ENCODE data around the gene GABRB1.

Gene GABRB1

DNA sequence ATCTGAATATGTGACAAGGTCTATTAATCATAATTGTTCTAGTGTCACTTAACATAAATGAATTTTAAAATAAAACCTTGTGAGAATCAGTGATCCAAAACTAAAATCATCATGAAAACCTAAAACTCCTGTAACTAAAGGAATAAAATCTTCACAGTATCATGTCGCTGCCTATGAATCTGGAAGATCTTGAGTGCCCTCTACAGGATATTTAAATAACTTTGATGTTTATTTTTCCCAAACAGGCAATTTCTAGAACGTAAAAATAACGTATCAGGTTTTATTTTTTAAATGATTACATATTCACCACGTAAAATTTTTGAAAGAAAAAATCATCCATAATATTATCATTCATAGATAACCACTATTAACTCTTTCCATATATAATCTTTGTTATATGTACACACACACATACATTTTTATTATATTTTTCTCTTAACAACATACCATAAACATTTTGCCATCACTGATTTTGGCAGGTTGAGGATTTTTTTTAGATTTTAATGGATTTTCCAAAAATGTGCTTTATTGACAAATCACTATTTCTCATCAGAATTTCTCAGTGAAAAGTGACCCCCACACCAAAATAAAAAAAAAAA is 352.6 kb downstream of the GABRB1 start:
- Histone ChIP-seq H3K36me3 (ENCODE audit: control insufficient read depth, insufficient read depth, low read length) (no peaks in the 10 kb centered on the region), H3K27ac (ENCODE audit: insufficient read depth, low read length, poor library complexity, severe bottlenecking) (no peak overlapping the region), H3K4me1 (ENCODE audit: control insufficient read depth, insufficient read depth, low read length, poor library complexity, severe bottlenecking) (no peaks in the 10 kb centered on the region), H3K9me3 (ENCODE audit: control insufficient read depth, low read length) (no peaks in the 10 kb centered on the region), H3K4me3 (ENCODE audit: insufficient read depth, low read depth, low read length, poor library complexity, severe bottlenecking) (no peak overlapping the region), H3K27me3 (replicated peaks; ENCODE audit: control insufficient read depth, insufficient read depth, low read length, poor library complexity, severe bottlenecking) (no peaks in the 10 kb centered on the region)
- no peak for DNase-seq

- no peak overlapping the region for H3K4me3 ChIP-seq (ENCODE audit: insufficient read depth, low read depth, low read length, poor library complexity, severe bottlenecking)
- no peaks in the 10 kb centered on the region for H3K27me3 ChIP-seq (replicated peaks; ENCODE audit: control insufficient read depth, insufficient read depth, low read length, poor library complexity, severe bottlenecking)
- no peak for DNase-seq
- no peaks in the 10 kb centered on the region for H3K9me3 ChIP-seq (ENCODE audit: control insufficient read depth, low read length)
- no peaks in the 10 kb centered on the region for H3K4me1 ChIP-seq (ENCODE audit: control insufficient read depth, insufficient read depth, low read length, poor library complexity, severe bottlenecking)
- no peaks in the 10 kb centered on the region for H3K36me3 ChIP-seq (ENCODE audit: control insufficient read depth, insufficient read depth, low read length)
- no peak overlapping the region for H3K27ac ChIP-seq (ENCODE audit: insufficient read depth, low read length, poor library complexity, severe bottlenecking)
Measured at GRCh38 chr4:47386146-47386545, 354.8 kb downstream of the GABRB1 start.

DNA sequence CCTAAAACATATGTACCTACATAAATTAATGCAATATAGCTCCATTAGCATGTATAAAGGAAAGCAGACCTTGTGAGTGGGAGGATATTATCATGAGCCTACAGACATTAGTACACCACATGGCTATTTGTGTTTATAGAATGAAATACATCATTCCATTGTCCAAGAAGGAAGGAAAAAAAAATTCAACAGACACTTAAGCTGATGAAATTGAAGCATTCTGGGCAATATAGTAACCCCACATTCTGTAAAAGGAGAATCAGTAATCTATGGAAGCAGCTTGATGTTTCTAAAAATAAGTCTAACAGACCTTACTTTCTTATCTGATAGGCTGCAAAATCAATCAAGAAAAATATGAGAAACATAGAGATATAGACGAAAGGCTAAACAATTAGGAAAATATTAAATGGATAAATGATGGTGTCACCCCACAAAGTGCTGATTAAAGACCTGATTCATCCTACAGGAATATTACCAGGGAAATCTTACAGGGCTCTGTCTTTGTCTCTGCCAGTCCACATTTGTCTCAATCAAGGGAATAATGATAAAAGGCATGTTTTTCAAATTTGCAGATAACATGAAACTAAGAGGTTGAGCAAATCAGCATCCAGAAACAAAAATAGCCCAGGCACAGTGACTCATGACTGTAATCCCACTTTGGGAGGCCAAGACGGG is 355.3 kb downstream of the GABRB1 start:
- H3K27ac ChIP-seq (ENCODE audit: insufficient read depth, low read length, poor library complexity, severe bottlenecking): no peak overlapping the region
- no peaks in the 10 kb centered on the region for H3K4me1 ChIP-seq (ENCODE audit: control insufficient read depth, insufficient read depth, low read length, poor library complexity, severe bottlenecking)
- H3K36me3 ChIP-seq (ENCODE audit: control insufficient read depth, insufficient read depth, low read length): no peaks in the 10 kb centered on the region
- H3K9me3 ChIP-seq (ENCODE audit: control insufficient read depth, low read length): no peaks in the 10 kb centered on the region
- no peaks in the 10 kb centered on the region for H3K27me3 ChIP-seq (replicated peaks; ENCODE audit: control insufficient read depth, insufficient read depth, low read length, poor library complexity, severe bottlenecking)
- H3K4me3 ChIP-seq (ENCODE audit: insufficient read depth, low read depth, low read length, poor library complexity, severe bottlenecking): no peak overlapping the region
- no peak for DNase-seq

GRCh38 chr4:47390428-47391125 is 359.2 kb downstream of the GABRB1 start:
- H3K4me3 ChIP-seq (ENCODE audit: insufficient read depth, low read depth, low read length, poor library complexity, severe bottlenecking): no peak overlapping the region

GRCh38 chr4:47391256-47391655 is 359.9 kb downstream of the GABRB1 start:
- H3K27ac ChIP-seq (ENCODE audit: insufficient read depth, low read length, poor library complexity, severe bottlenecking): no peak overlapping the region
- no peaks in the 10 kb centered on the region for H3K36me3 ChIP-seq (ENCODE audit: control insufficient read depth, insufficient read depth, low read length)
- no peak for DNase-seq
- H3K4me1 ChIP-seq (ENCODE audit: control insufficient read depth, insufficient read depth, low read length, poor library complexity, severe bottlenecking): no peaks in the 10 kb centered on the region
- no peaks in the 10 kb centered on the region for H3K27me3 ChIP-seq (replicated peaks; ENCODE audit: control insufficient read depth, insufficient read depth, low read length, poor library complexity, severe bottlenecking)
- no peak overlapping the region for H3K4me3 ChIP-seq (ENCODE audit: insufficient read depth, low read depth, low read length, poor library complexity, severe bottlenecking)
- H3K9me3 ChIP-seq (ENCODE audit: control insufficient read depth, low read length): no peaks in the 10 kb centered on the region

More at GRCh38 chr4:47390428-47391125, 359.2 kb downstream of the GABRB1 start:
- Histone ChIP-seq H3K36me3 (ENCODE audit: control insufficient read depth, insufficient read depth, low read length) (no peaks in the 10 kb centered on the region), H3K27ac (ENCODE audit: insufficient read depth, low read length, poor library complexity, severe bottlenecking) (no peak overlapping the region), H3K9me3 (ENCODE audit: control insufficient read depth, low read length) (no peaks in the 10 kb centered on the region), H3K27me3 (replicated peaks; ENCODE audit: control insufficient read depth, insufficient read depth, low read length, poor library complexity, severe bottlenecking) (no peaks in the 10 kb centered on the region), H3K4me1 (ENCODE audit: control insufficient read depth, insufficient read depth, low read length, poor library complexity, severe bottlenecking) (no peaks in the 10 kb centered on the region)
- DNase-seq: no peak

GRCh38 chr4:47406408-47406807 is 375.0 kb downstream of the GABRB1 start:
- H3K36me3 ChIP-seq (ENCODE audit: control insufficient read depth, insufficient read depth, low read length): no peaks in the 10 kb centered on the region
- H3K27ac ChIP-seq (ENCODE audit: insufficient read depth, low read length, poor library complexity, severe bottlenecking): no peak overlapping the region
- H3K4me3 ChIP-seq (ENCODE audit: insufficient read depth, low read depth, low read length, poor library complexity, severe bottlenecking): no peak overlapping the region
- no peaks in the 10 kb centered on the region for H3K9me3 ChIP-seq (ENCODE audit: control insufficient read depth, low read length)
- H3K4me1 ChIP-seq (ENCODE audit: control insufficient read depth, insufficient read depth, low read length, poor library complexity, severe bottlenecking): no peaks in the 10 kb centered on the region
- H3K27me3 ChIP-seq (replicated peaks; ENCODE audit: control insufficient read depth, insufficient read depth, low read length, poor library complexity, severe bottlenecking): no peaks in the 10 kb centered on the region
- DNase-seq: no peak

- no peak for DNase-seq
- no peaks in the 10 kb centered on the region for H3K4me1 ChIP-seq (ENCODE audit: control insufficient read depth, insufficient read depth, low read length, poor library complexity, severe bottlenecking)
- H3K4me3 ChIP-seq (ENCODE audit: insufficient read depth, low read depth, low read length, poor library complexity, severe bottlenecking): no peak overlapping the region
- H3K36me3 ChIP-seq (ENCODE audit: control insufficient read depth, insufficient read depth, low read length): no peaks in the 10 kb centered on the region
- H3K27me3 ChIP-seq (replicated peaks; ENCODE audit: control insufficient read depth, insufficient read depth, low read length, poor library complexity, severe bottlenecking): no peaks in the 10 kb centered on the region
- H3K9me3 ChIP-seq (ENCODE audit: control insufficient read depth, low read length): no peaks in the 10 kb centered on the region
- no peak overlapping the region for H3K27ac ChIP-seq (ENCODE audit: insufficient read depth, low read length, poor library complexity, severe bottlenecking)
Measured at GRCh38 chr4:47410271-47410670, 378.9 kb downstream of the GABRB1 start.

DNA sequence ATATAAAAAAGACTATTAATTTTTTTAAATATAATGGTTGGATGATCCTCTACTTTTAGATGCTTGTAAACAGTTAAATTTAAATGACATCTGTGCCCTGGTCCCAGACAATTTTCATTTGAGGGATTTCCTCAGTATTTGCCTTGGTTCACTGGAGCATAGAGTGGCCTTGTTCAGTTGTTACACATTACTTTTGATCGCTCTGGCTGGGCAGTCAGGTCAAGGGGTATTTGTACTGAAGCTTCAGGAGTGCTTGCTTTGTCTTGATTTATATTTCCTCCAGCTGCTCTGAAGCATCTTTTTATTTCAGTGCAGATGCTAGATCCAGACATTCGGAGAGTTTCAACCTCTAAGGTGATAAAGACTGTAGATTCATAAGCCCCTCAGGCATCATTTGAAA is 382.2 kb downstream of the GABRB1 start:
- no peaks in the 10 kb centered on the region for H3K27me3 ChIP-seq (replicated peaks; ENCODE audit: control insufficient read depth, insufficient read depth, low read length, poor library complexity, severe bottlenecking)
- no peaks in the 10 kb centered on the region for H3K9me3 ChIP-seq (ENCODE audit: control insufficient read depth, low read length)
- DNase-seq: no peak
- no peaks in the 10 kb centered on the region for H3K36me3 ChIP-seq (ENCODE audit: control insufficient read depth, insufficient read depth, low read length)
- no peaks in the 10 kb centered on the region for H3K4me1 ChIP-seq (ENCODE audit: control insufficient read depth, insufficient read depth, low read length, poor library complexity, severe bottlenecking)
- H3K4me3 ChIP-seq (ENCODE audit: insufficient read depth, low read depth, low read length, poor library complexity, severe bottlenecking): no peak overlapping the region
- H3K27ac ChIP-seq (ENCODE audit: insufficient read depth, low read length, poor library complexity, severe bottlenecking): no peak overlapping the region

GRCh38 chr4:47415719-47416118 is 384.4 kb downstream of the GABRB1 start:
- H3K9me3 ChIP-seq (ENCODE audit: control insufficient read depth, low read length): no peaks in the 10 kb centered on the region
- no peaks in the 10 kb centered on the region for H3K36me3 ChIP-seq (ENCODE audit: control insufficient read depth, insufficient read depth, low read length)
- H3K27ac ChIP-seq (ENCODE audit: insufficient read depth, low read length, poor library complexity, severe bottlenecking): no peak overlapping the region
- H3K4me3 ChIP-seq (ENCODE audit: insufficient read depth, low read depth, low read length, poor library complexity, severe bottlenecking): no peak overlapping the region
- no peak for DNase-seq
- no peaks in the 10 kb centered on the region for H3K27me3 ChIP-seq (replicated peaks; ENCODE audit: control insufficient read depth, insufficient read depth, low read length, poor library complexity, severe bottlenecking)
- H3K4me1 ChIP-seq (ENCODE audit: control insufficient read depth, insufficient read depth, low read length, poor library complexity, severe bottlenecking): no peaks in the 10 kb centered on the region

DNA sequence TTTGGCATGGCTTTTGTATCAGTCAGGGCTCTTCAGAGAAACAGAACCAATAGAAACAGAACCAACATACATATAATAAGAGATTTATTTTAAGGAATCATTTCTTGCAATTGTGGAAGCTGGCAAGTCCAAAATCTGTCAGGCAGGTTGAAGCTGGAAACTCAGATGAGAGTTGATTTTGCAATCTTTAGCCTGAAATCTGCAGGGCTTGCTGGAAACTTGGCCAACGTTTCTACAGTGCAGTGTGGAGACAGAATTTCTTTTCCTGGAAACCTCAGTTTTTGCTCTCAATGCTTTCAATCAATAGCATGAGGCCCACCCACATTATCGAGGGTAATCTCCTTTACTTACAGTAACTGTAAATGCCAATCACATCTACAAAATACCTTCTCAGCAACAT is 386.8 kb downstream of the GABRB1 start:
- H3K27ac ChIP-seq (ENCODE audit: insufficient read depth, low read length, poor library complexity, severe bottlenecking): no peak overlapping the region
- H3K4me3 ChIP-seq (ENCODE audit: insufficient read depth, low read depth, low read length, poor library complexity, severe bottlenecking): no peak overlapping the region
- no peaks in the 10 kb centered on the region for H3K9me3 ChIP-seq (ENCODE audit: control insufficient read depth, low read length)
- H3K27me3 ChIP-seq (replicated peaks; ENCODE audit: control insufficient read depth, insufficient read depth, low read length, poor library complexity, severe bottlenecking): no peaks in the 10 kb centered on the region
- H3K36me3 ChIP-seq (ENCODE audit: control insufficient read depth, insufficient read depth, low read length): no peaks in the 10 kb centered on the region
- no peak for DNase-seq
- H3K4me1 ChIP-seq (ENCODE audit: control insufficient read depth, insufficient read depth, low read length, poor library complexity, severe bottlenecking): no peaks in the 10 kb centered on the region
